Ovary (tissue), 9 donors: ENCODE results near the gene PLIN1. TPM values are rescaled to one million over a fixed set of nuclear protein-coding genes. Genes with fewer than 3 reads are reported as not detected.

Experiments used
- DNase-seq, 5 donors: peaks; one replicate each; pipeline ENCODE4 v3.0.0-alpha.2; 2019 to 2020
- H3K27ac ChIP-seq, 2 donors: fragments of 200-600 bp; one replicate each; pipeline versions ENCODE4 v1.5.1 to v1.8.0; 2019 to 2022
- H3K27me3 ChIP-seq: fragments of 200-600 bp; one replicate; pipeline ENCODE4 v1.8.0; 2022
- H3K36me3 ChIP-seq: fragments of 200-600 bp; sonication (generic); one replicate; pipeline ENCODE4 v1.5.1; 2019
- H3K4me1 ChIP-seq: one replicate; pipeline ENCODE4 v1.8.1; 2013; ENCODE audit warnings: mild to moderate bottlenecking, moderate library complexity; ENCODE audit not compliant: insufficient read depth
- H3K4me3 ChIP-seq: fragments of 200-600 bp; sonication (generic); one replicate; pipeline ENCODE4 v1.5.1; 2017
- H3K9me3 ChIP-seq, 2 donors: fragments of 200-600 bp in 1 of 2; sonication (generic) in 1 of 2; one replicate each; pipeline versions ENCODE4 v1.5.1 to v1.8.1; 2013 to 2019; ENCODE audit warnings: mild to moderate bottlenecking in 1 of 2, moderate library complexity in 1 of 2
- EP300 ChIP-seq: sonication (generic); formaldehyde crosslinking; IDR thresholded peaks from one replicate; pipeline ENCODE4 v1.6.1; 2017; ENCODE audit warnings: antibody characterized with exemption
- POLR2A ChIP-seq: fragments of 450-650 bp; IDR thresholded peaks from one replicate; pipeline ENCODE4 v1.6.1; 2017; ENCODE audit warnings: antibody characterized with exemption, mild to moderate bottlenecking, moderate library complexity
- WGBS, 3 donors: extraction: QIAGEN DNeasy Blood & Tissue Kit in 1 of 3; methylation state at CpG; one replicate each; pipeline versions ENCODE4 v1.1.5 to v1.1.7; 2013 to 2017; 5-methylcytosine and 5-hydroxymethylcytosine counted together
- intact Hi-C, 4 donors: fragments of 100-400 bp; cut with DNase I; formaldehyde crosslinking; loops; one replicate each; pipeline versions ENCODE4 v1.11.0 to v1.15.1; 2022 to 2023
- polyA plus RNA-seq, 2 donors: library from polyadenylated mRNA; stranded (reverse); fragments of 200-250 nt in 1 of 2; fragments of 350-450 nt in 1 of 2; fragmentation: Illumina TruSeq in 1 of 2; extraction: RNeasy Lipid Tissue Mini Kit (QIAGEN cat#74804) in 1 of 2; gene quantifications; one replicate each; pipeline ENCODE4 v1.2.3, GENCODE V29; 2013 to 2014
- small RNA-seq: library from RNA; depleted of rRNA; stranded (forward); fragments of <200 nt; gene quantifications from one replicate; pipeline ENCODE3, GENCODE V24; 2016
- total RNA-seq, 7 donors: library from RNA; depleted of rRNA in 2 of 7; stranded (reverse); fragments of >200 nt in 2 of 7; fragmentation: NEBNext Ultra II Directional in 3 of 7; extraction: Animal tissue kit (Norgen Biotek cat#: 25700) in 3 of 7; gene quantifications; one replicate each; pipeline versions ENCODE4 v1.1.0 to v1.2.4, GENCODE V29; 2016 to 2023
- TF ChIP-seq, protein P1 (sequence below), 3 donors: fragments of 450-650 bp in 2 of 3; fragments of 200-600 bp in 1 of 3; IDR thresholded peaks; one replicate each; pipeline versions ENCODE4 v1.5.1 to v1.8.0; 2016 to 2022; ENCODE audit warnings: antibody characterized with exemption in 3 of 3, mild to moderate bottlenecking in 1 of 3
- donor health status: DM: no; HTN: no; CAD: no; lungs with moderate emphysema.
- donor health status: DM: no; HTN: no; CAD: no.
- donor health status: Bipolar disorder and iron deficiency.
- donor health status: DM: yes; HTN: yes; CAD: no.
- donor health status: DM: no; HTN: no; CAD: no.
- donor health status: DM: yes; HTN: yes; CAD: no.

Gene PLIN1
- total and polyA plus RNA-seq, 9 donors = 0.82 to 5.4 (median 1.2) TPM

DNA sequence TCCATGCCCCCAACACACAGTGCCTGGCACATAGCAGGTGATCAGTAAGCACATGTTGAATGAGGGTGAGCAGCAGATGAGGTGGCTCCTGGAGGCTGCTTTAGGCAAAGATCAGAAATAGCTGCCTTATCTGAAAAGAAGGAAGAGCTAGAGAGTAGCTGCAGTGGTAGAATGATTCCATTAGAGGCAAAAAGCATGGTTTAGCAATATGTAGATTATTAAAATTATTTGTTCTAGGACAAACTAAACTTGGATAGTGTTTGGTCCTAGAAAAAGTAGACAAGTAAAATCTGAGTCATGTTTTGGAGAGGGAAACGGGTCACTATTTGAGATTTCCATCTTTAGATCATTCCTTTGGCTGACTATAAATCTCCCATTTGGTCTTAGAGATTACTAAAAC lies 56.0 kb downstream of the PLIN1 start:
- 50 to 66% (median 58%) methylated on average over 1 of the region's 1 CpG for WGBS, 3 donors
- no peak overlapping the region for H3K27ac ChIP-seq
- H3K27me3 ChIP-seq = no peaks in the 10 kb centered on the region
- TF ChIP-seq EP300 = no peak
- TF ChIP-seq, protein P1, sequence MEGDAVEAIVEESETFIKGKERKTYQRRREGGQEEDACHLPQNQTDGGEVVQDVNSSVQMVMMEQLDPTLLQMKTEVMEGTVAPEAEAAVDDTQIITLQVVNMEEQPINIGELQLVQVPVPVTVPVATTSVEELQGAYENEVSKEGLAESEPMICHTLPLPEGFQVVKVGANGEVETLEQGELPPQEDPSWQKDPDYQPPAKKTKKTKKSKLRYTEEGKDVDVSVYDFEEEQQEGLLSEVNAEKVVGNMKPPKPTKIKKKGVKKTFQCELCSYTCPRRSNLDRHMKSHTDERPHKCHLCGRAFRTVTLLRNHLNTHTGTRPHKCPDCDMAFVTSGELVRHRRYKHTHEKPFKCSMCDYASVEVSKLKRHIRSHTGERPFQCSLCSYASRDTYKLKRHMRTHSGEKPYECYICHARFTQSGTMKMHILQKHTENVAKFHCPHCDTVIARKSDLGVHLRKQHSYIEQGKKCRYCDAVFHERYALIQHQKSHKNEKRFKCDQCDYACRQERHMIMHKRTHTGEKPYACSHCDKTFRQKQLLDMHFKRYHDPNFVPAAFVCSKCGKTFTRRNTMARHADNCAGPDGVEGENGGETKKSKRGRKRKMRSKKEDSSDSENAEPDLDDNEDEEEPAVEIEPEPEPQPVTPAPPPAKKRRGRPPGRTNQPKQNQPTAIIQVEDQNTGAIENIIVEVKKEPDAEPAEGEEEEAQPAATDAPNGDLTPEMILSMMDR (IDR thresholded peaks at IDR 0.05) = no peak
- TF ChIP-seq POLR2A = no peak
- no peak for DNase-seq
- H3K9me3 ChIP-seq = no peaks in the 10 kb centered on the region
- no peaks in the 10 kb centered on the region for H3K4me1 ChIP-seq
- intact Hi-C loops = no loop called here
- no peak overlapping the region for H3K4me3 ChIP-seq
- H3K36me3 ChIP-seq = no peaks in the 10 kb centered on the region

DNA sequence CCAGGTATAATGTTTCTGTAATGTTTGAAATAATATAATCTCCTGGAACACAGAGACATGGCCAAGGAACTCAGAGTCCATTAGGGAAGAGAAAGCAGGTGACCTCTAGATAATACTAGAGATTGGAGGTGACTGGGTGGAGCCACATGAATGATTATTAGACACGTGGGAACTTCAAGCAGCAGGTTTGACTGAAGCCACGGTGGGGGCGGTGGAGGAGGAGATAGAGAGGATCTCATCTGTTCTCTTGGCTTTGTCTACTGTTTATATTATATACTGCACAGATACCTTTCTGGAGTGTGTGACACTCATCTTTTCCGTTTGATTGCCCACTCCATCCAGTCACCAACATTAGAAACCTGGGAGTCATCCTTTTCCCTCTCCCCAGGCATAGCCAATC lies 57.6 kb downstream of the PLIN1 start:
- DNase-seq = no peak
- WGBS, 3 donors = 42 to 60% (median 46%) methylated on average over 4 of the region's 4 CpGs
- H3K9me3 ChIP-seq = no peaks in the 10 kb centered on the region
- intact Hi-C loops = no loop called here
- TF ChIP-seq POLR2A (no peak), EP300 (no peak)
- TF ChIP-seq, protein P1 (IDR thresholded peaks at IDR 0.05) = no peak
- no peaks in the 10 kb centered on the region for H3K27me3 ChIP-seq
- no peak overlapping the region for H3K4me3 ChIP-seq
- no peaks in the 10 kb centered on the region for H3K4me1 ChIP-seq
- H3K27ac ChIP-seq = no peak overlapping the region
- no peaks in the 10 kb centered on the region for H3K36me3 ChIP-seq

DNA sequence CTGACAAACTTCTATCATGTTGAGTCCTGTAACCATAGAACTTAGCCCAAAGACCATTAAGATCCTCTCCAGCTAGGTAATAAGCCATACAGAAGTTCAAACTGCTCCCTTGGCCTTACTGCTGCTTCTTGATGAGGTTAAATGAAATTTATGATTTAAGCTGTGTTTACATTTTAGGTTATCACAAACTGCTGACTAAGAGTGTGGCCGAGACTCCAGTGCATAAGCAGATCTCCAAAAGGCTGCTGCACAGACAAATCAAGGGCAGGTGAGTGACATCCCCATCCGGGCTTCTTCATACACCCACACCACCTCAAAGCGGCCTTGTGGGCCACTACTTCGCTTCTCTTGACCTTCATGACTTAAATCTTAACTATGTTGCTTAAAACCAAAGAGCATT lies 62.9 kb downstream of the PLIN1 start:
- intact Hi-C loops = no loop called here
- TF ChIP-seq, protein P1 (IDR thresholded peaks at IDR 0.05) = no peak
- TF ChIP-seq POLR2A (no peak), EP300 (no peak)
- WGBS, 3 donors = 77 to 92% (median 80%) methylated on average over 4 of the region's 4 CpGs
- Histone ChIP-seq H3K36me3 (no peaks in the 10 kb centered on the region), H3K27me3 (no peaks in the 10 kb centered on the region), H3K9me3 (no peaks in the 10 kb centered on the region), H3K27ac (no peak overlapping the region), H3K4me3 (no peak overlapping the region), H3K4me1 (no peaks in the 10 kb centered on the region)
- DNase-seq = no peak

DNA sequence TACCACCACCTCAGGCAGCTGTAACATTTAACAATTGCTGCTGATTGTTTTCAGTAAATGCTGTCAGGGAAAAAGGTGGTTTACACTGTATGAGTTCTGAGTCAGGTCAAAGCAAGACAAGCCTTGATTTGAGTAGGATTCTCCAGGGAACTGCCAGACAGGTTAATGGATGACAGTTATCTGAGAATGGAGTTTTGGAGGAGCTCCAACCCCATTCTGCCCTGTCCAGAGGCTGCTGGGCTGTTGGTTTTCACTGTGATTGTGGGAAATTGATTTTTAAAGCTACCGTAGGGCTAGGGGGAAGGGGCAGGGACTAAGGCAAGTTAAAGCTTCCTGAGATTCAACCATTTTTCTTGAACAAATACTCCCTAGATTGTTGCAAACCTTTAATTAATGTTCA lies 64.0 kb downstream of the PLIN1 start:
- 83 to 94% (median 89%) methylated on average over 1 of the region's 1 CpG for WGBS, 3 donors
- no peaks in the 10 kb centered on the region for H3K4me1 ChIP-seq
- H3K36me3 ChIP-seq = no peaks in the 10 kb centered on the region
- no peak overlapping the region for H3K4me3 ChIP-seq
- no peak overlapping the region for H3K27ac ChIP-seq
- no peak for TF ChIP-seq EP300
- TF ChIP-seq POLR2A = no peak
- TF ChIP-seq, protein P1 (IDR thresholded peaks at IDR 0.05) = no peak
- no peak for DNase-seq
- H3K9me3 ChIP-seq = no peaks in the 10 kb centered on the region
- intact Hi-C loops = no loop called here
- H3K27me3 ChIP-seq = no peaks in the 10 kb centered on the region

Small RNA genes within 50 kb of the gene (small RNA-seq; reads per million reads assigned to genes)
- gene RNU6-132P = not detected

Other genes starting within 250 kb of the PLIN1 start
- gene RHCG, start 182.8 kb downstream of the PLIN1 start, total RNA-seq = under 1 TPM in 2 of 7 donors, not detected in 5; 0.23 to 0.67 TPM
- not detected for gene RHCG, start 182.8 kb downstream of the PLIN1 start, polyA plus RNA-seq
- gene TICRR, start 103.9 kb downstream of the PLIN1 start, total RNA-seq = under 1 TPM; 0.08 to 0.32 (median 0.15) TPM
- gene TICRR, start 103.9 kb downstream of the PLIN1 start, polyA plus RNA-seq = under 1 TPM; 0.25 to 0.31 TPM
- 10 to 100 TPM in 6 of 7 donors, 1 to 10 TPM in 1; 4.3 to 16.3 (median 12.8) TPM for gene KIF7, start 23.9 kb downstream of the PLIN1 start, total RNA-seq
- 1 to 10 TPM; 1.5 to 9.0 TPM for gene KIF7, start 23.9 kb downstream of the PLIN1 start, polyA plus RNA-seq
- gene PEX11A, start 11.4 kb upstream of the PLIN1 start, total RNA-seq = 10 to 100 TPM; 10.9 to 17.6 (median 12.3) TPM
- 10 to 100 TPM; 12.6 to 15.0 TPM for gene PEX11A, start 11.4 kb upstream of the PLIN1 start, polyA plus RNA-seq
- gene WDR93, start 11.4 kb upstream of the PLIN1 start, total RNA-seq = 1 to 10 TPM in 1 of 7 donors, under 1 TPM in 5, not detected in 1; 0.23 to 3.2 (median 0.48) TPM
- gene WDR93, start 11.4 kb upstream of the PLIN1 start, polyA plus RNA-seq = under 1 TPM; 0.24 to 0.33 TPM
- 1 to 10 TPM in 4 of 7 donors, under 1 TPM in 3; 0.20 to 1.3 (median 1.1) TPM for gene MESP1, start 71.9 kb upstream of the PLIN1 start, total RNA-seq
- under 1 TPM in 1 of 2 donors, not detected in 1; 0.33 TPM for gene MESP1, start 71.9 kb upstream of the PLIN1 start, polyA plus RNA-seq
- gene MESP2, start 97.0 kb upstream of the PLIN1 start, total RNA-seq = not detected
- under 1 TPM in 1 of 2 donors, not detected in 1; 0.19 TPM for gene MESP2, start 97.0 kb upstream of the PLIN1 start, polyA plus RNA-seq
- 10 to 100 TPM in 1 of 7 donors, 1 to 10 TPM in 4, under 1 TPM in 2; 0.30 to 10.0 (median 3.3) TPM for gene ANPEP, start 135.5 kb upstream of the PLIN1 start, total RNA-seq
- 10 to 100 TPM in 1 of 2 donors, 1 to 10 TPM in 1; 4.7 to 13.0 TPM for gene ANPEP, start 135.5 kb upstream of the PLIN1 start, polyA plus RNA-seq
- 10 to 100 TPM; 15.3 to 40.2 (median 30.7) TPM for gene AP3S2, start 214.6 kb upstream of the PLIN1 start, total RNA-seq
- gene AP3S2, start 214.6 kb upstream of the PLIN1 start, polyA plus RNA-seq = 10 to 100 TPM; 17.5 to 57.1 TPM
- gene ARPIN, start 233.6 kb upstream of the PLIN1 start, total RNA-seq = 10 to 100 TPM; 14.2 to 36.5 (median 30.8) TPM
- 10 to 100 TPM; 17.0 to 28.3 TPM for gene ARPIN, start 233.6 kb upstream of the PLIN1 start, polyA plus RNA-seq